ENCODE data around the gene TCF7L1.

GRCh38 chr2:85085563-85085962 lies 47.6 kb upstream of the TCF7L1 start:
- TF ChIP-seq CTCF (IDR thresholded peaks at IDR 0.05) = no peak
- TF ChIP-seq POLR2A (IDR thresholded peaks at IDR 0.05) = no peak

Measured in right lobe of liver (tissue), 4 donors.